WTC11 (cell line): ENCODE data around the gene CAV1. TPM values are rescaled to one million over a fixed set of nuclear protein-coding genes. Genes with fewer than 3 reads are reported as not detected.

Experiments used
- ATAC-seq: fragments of 200-7000 bp; cut with Tn5 transposase; 2 replicates; pipeline ENCODE4 v1.10.0; 2021; ENCODE audit warnings: mild to moderate bottlenecking, moderate library complexity
- CTCF ChIA-PET: fragments of 300-600 bp; sonication (Branson Sonifier 250); formaldehyde crosslinking; loops from one replicate; lab custom pipeline; 2021; ENCODE audit warnings: antibody characterized with exemption; lab: Charles Lee
- POLR2A ChIA-PET: fragments of 350-600 bp; sonication (Branson Sonifier 250); formaldehyde crosslinking; loops from one replicate; lab custom pipeline; 2021; ENCODE audit warnings: antibody characterized with exemption; lab: Charles Lee
- DNase-seq: peaks from one replicate; pipeline ENCODE4 v3.0.0; 2021; ENCODE audit warnings: low spot score
- H3K27ac Mint-ChIP-seq: 2 replicates; pipeline ENCODE4 v1.8.0; 2021; ENCODE audit warnings: mixed read lengths
- H3K27me3 Mint-ChIP-seq: 2 replicates; pipeline ENCODE4 v1.8.0; 2021; ENCODE audit warnings: low read depth, mild to moderate bottlenecking, moderate library complexity, mixed read lengths
- H3K36me3 Mint-ChIP-seq: 2 replicates; pipeline ENCODE4 v1.8.0; 2021; ENCODE audit warnings: mixed read lengths
- H3K4me1 Mint-ChIP-seq: 2 replicates; pipeline ENCODE4 v1.8.0; 2022; ENCODE audit warnings: mixed read lengths
- H3K4me3 Mint-ChIP-seq: 2 replicates; pipeline ENCODE4 v1.8.0; 2021; ENCODE audit warnings: mild to moderate bottlenecking, moderate library complexity, mixed read lengths
- H3K9me3 Mint-ChIP-seq: 2 replicates; pipeline ENCODE4 v1.8.0; 2021; ENCODE audit warnings: mixed read lengths
- ARID4B ChIP-seq: sonication (generic); formaldehyde crosslinking; IDR thresholded peaks from 2 replicates; pipeline ENCODE4 v1.8.0; 2023; ENCODE audit warnings: missing genetic modification reagents, mild to moderate bottlenecking, borderline replicate concordance
- CREB1 ChIP-seq: sonication (generic); formaldehyde crosslinking; IDR thresholded peaks from 2 replicates; pipeline ENCODE4 v1.8.0; 2023; ENCODE audit warnings: mild to moderate bottlenecking, missing genetic modification reagents
- FOXK1 ChIP-seq: sonication (generic); formaldehyde crosslinking; IDR thresholded peaks from 2 replicates; pipeline ENCODE4 v1.8.0; 2022; ENCODE audit warnings: mild to moderate bottlenecking, moderate library complexity, missing genetic modification reagents
- FOXP1 ChIP-seq: sonication (generic); formaldehyde crosslinking; IDR thresholded peaks from 2 replicates; pipeline ENCODE4 v1.8.0; 2022; ENCODE audit warnings: missing genetic modification reagents, mild to moderate bottlenecking, moderate library complexity, borderline replicate concordance
- GRHL2 ChIP-seq: fragments of 250-450 bp; sonication (Bioruptor Pico); IDR thresholded peaks from 2 replicates; pipeline ENCODE4 v1.8.0; 2022; ENCODE audit warnings: mild to moderate bottlenecking, moderate library complexity; ENCODE audit not compliant: insufficient replicate concordance, severe bottlenecking
- HMGA2 ChIP-seq: fragments of 250-450 bp; sonication (Bioruptor Pico); IDR thresholded peaks from 2 replicates; pipeline ENCODE4 v1.4.0; 2021; ENCODE audit warnings: mild to moderate bottlenecking, moderate library complexity
- IRF2 ChIP-seq: sonication (generic); formaldehyde crosslinking; IDR thresholded peaks from 2 replicates; pipeline ENCODE4 v1.8.0; 2022; ENCODE audit warnings: low read depth, missing genetic modification reagents, borderline replicate concordance
- JUN ChIP-seq: sonication (generic); formaldehyde crosslinking; IDR thresholded peaks from 2 replicates; pipeline ENCODE4 v1.8.0; 2023; ENCODE audit warnings: mild to moderate bottlenecking, missing genetic modification reagents
- RELA ChIP-seq: sonication (generic); formaldehyde crosslinking; IDR thresholded peaks from 2 replicates; pipeline ENCODE4 v1.8.1; 2022; ENCODE audit warnings: missing genetic modification reagents, mild to moderate bottlenecking, borderline replicate concordance
- SMAD4 ChIP-seq: sonication (generic); formaldehyde crosslinking; IDR thresholded peaks from 2 replicates; pipeline ENCODE4 v1.8.0; 2022; ENCODE audit warnings: mild to moderate bottlenecking, missing genetic modification reagents
- SP1 ChIP-seq: sonication (generic); formaldehyde crosslinking; conservative IDR thresholded peaks from 2 replicates; pipeline ENCODE4 v1.8.1; 2022; ENCODE audit warnings: missing genetic modification reagents
- ZNF219 ChIP-seq: sonication (generic); formaldehyde crosslinking; IDR thresholded peaks from 2 replicates; pipeline ENCODE4 v1.8.0; 2023; ENCODE audit warnings: missing genetic modification reagents, mild to moderate bottlenecking, borderline replicate concordance
- ZNF423 ChIP-seq: fragments of 250-450 bp; sonication (Bioruptor Pico); IDR thresholded peaks from 2 replicates; pipeline ENCODE4 v2.1.2; 2022; ENCODE audit warnings: mild to moderate bottlenecking, moderate library complexity
- total RNA-seq: library from RNA; stranded (reverse); gene quantifications from 3 replicates; pipeline ENCODE4 v1.2.3, GENCODE V29; 2021
- TF ChIP-seq, protein P1 (sequence below): fragments of 250-450 bp; sonication (Bioruptor Pico); IDR thresholded peaks from 2 replicates; pipeline ENCODE4 v2.1.2; 2022; ENCODE audit warnings: mild to moderate bottlenecking, moderate library complexity
- TF ChIP-seq, protein P2 (sequence below): sonication (generic); formaldehyde crosslinking; IDR thresholded peaks from 2 replicates; pipeline ENCODE4 v1.8.0; 2022; ENCODE audit warnings: missing genetic modification reagents

CAV1 gene
- total RNA-seq, 1 experiment from 2014 or later, result 19.7 TPM

DNA sequence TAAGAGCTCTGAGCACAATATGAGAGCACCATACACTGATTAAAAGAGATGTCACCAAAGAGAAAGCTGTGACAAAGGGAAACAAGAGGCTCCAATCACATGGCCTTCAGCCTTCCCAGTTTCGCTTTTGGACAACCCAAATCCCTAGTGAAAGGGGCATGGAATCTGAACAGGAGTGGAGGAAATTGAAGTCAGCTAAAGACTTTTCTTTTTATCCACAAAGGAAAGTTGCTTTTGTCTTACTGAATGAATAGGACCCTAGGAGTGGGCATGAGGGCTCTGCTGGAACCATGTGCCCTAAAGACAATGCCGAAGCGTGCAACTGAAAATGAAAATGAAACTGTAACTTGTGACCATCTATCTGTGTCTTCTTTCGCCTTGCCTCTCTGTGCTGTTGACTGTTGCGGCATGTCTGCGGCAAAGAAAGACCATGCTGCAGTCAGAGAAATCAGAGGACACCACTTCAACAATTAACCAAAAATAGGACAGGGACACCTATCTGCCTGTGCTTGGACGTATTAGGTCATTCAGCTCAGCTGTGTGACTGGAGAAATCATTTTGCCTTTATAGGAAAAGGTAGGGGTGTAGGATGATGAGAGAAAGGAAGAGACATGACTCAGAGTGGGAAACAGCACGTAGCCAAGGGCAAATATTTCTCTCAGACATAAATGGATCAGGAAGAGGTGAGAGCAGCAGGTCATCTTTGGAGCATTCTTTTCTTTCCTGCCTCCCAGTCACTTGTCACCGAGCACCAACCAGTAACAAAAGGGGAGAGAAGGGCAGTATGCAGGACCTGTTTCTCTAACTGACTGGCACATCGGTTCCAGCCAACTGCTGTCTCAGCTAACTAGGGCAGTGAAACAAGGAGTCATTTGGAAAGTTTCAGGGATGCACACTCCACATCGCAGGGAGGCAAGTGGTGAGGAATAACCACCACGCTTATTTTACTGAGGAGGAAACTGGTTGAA, 13.0 kb upstream of the CAV1 start:
- ATAC-seq, result no peak
- no peak for DNase-seq

DNA sequence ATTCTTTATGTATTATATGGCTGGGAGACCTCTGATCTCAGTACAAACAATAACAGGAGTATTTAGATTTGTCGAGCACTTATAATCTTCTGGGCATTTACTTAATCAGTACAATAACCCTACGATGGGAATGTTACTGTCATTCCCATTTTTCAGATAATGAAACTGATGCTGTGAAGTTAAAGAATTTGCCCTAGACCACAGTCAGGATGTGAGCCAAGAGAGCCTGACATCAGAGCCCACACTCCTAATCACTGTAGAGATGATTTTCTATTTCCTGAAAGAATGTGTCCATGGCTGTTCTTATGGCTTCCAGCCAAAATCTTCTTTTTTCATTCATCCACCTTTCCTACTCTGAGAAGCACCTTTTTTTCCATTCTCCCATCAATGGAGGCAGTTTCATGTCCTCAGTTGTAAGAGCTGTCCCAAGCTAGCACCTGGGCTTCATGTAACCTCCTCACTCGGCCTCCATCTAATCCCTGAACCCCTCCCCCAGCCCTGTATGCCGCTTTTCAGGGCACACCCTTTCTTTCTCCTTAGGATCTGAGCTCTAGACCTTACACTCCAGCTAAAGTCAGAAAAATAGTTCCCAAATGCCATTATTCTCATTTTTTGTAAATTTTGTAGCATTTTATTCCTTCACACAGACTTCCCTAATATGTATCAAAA, 12.2 kb upstream of the CAV1 start:
- no peak for TF ChIP-seq SMAD4 (CRISPR knock-in tag)
- no peak for TF ChIP-seq GRHL2 (CRISPR knock-in tag)
- TF ChIP-seq, protein P1, sequence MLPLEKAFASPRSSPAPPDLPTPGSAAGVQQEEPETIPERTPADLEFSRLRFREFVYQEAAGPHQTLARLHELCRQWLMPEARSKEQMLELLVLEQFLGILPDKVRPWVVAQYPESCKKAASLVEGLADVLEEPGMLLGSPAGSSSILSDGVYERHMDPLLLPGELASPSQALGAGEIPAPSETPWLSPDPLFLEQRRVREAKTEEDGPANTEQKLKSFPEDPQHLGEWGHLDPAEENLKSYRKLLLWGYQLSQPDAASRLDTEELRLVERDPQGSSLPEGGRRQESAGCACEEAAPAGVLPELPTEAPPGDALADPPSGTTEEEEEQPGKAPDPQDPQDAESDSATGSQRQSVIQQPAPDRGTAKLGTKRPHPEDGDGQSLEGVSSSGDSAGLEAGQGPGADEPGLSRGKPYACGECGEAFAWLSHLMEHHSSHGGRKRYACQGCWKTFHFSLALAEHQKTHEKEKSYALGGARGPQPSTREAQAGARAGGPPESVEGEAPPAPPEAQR (CRISPR knock-in tag), result no peak
- no peak for TF ChIP-seq SP1 (CRISPR knock-in tag)
- TF ChIP-seq HMGA2 (CRISPR knock-in tag), result no peak
- Mint-ChIP-seq H3K4me3 (no peak overlapping the region), H3K36me3 (no peaks in the 10 kb centered on the region), H3K9me3 (no peaks in the 10 kb centered on the region), H3K27ac (no peak overlapping the region), H3K4me1 (peaks cover 18% of the 10 kb centered on the region), H3K27me3 (no peaks in the 10 kb centered on the region)
- DNase-seq, result no peak
- ATAC-seq, result no peak
- ChIA-PET POLR2A (no interaction called here), CTCF (interaction anchor here (2.0 kb wide), 1 partner anchor 13 kb away, joined by 9 read pairs; no protein-coding TSS in a partner anchor)

More for the DNA sequence above, 13.0 kb upstream of the CAV1 start:
- CTCF ChIA-PET, result interaction anchor here (2.0 kb wide), 1 partner anchor 14 kb away, joined by 9 read pairs; no protein-coding TSS in a partner anchor
- no peak for TF ChIP-seq ZNF423
- TF ChIP-seq ARID4B (CRISPR knock-in tag), result no peak
- TF ChIP-seq RELA (CRISPR knock-in tag), result no peak
- TF ChIP-seq, all 79 proteins: peak for 0
- Mint-ChIP-seq H3K36me3 (no peaks in the 10 kb centered on the region), H3K9me3 (no peaks in the 10 kb centered on the region), H3K27me3 (no peaks in the 10 kb centered on the region), H3K4me3 (no peak overlapping the region), H3K4me1 (peaks cover 18% of the 10 kb centered on the region), H3K27ac (no peak overlapping the region; the same call in 1 of the 2 replicates)
- POLR2A ChIA-PET, result no interaction called here

DNA sequence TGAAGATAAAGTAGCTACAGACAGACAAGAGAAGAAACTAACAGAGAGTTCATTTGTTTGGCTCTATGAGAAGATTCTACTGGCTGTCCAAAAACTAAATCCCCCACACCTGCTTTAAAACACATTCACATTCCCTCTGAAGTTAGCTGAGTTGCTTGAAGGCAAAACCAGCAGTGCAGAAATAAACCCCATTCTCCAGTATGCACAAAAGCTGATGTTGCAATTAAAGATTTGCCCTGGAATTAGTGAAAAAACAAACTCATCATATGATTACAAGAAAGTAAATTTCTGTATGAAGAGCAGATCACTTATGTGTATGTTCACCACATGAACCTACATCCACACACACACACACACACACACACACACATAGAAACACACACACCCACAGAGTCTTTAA, 9.3 kb upstream of the CAV1 start:
- no peaks in the 10 kb centered on the region for H3K27me3 Mint-ChIP-seq
- ATAC-seq (no peak), DNase-seq (no peak)
- H3K36me3 Mint-ChIP-seq, result no peaks in the 10 kb centered on the region
- H3K4me3 Mint-ChIP-seq, result no peak overlapping the region
- H3K9me3 Mint-ChIP-seq, result no peaks in the 10 kb centered on the region
- ChIA-PET CTCF (interaction anchor here (1.7 kb wide), 1 partner anchor 11 kb away, joined by 9 read pairs; no protein-coding TSS in a partner anchor), POLR2A (no interaction called here)
- H3K27ac Mint-ChIP-seq, result no peak overlapping the region
- peaks cover 18% of the 10 kb centered on the region for H3K4me1 Mint-ChIP-seq
- TF ChIP-seq, protein P2, sequence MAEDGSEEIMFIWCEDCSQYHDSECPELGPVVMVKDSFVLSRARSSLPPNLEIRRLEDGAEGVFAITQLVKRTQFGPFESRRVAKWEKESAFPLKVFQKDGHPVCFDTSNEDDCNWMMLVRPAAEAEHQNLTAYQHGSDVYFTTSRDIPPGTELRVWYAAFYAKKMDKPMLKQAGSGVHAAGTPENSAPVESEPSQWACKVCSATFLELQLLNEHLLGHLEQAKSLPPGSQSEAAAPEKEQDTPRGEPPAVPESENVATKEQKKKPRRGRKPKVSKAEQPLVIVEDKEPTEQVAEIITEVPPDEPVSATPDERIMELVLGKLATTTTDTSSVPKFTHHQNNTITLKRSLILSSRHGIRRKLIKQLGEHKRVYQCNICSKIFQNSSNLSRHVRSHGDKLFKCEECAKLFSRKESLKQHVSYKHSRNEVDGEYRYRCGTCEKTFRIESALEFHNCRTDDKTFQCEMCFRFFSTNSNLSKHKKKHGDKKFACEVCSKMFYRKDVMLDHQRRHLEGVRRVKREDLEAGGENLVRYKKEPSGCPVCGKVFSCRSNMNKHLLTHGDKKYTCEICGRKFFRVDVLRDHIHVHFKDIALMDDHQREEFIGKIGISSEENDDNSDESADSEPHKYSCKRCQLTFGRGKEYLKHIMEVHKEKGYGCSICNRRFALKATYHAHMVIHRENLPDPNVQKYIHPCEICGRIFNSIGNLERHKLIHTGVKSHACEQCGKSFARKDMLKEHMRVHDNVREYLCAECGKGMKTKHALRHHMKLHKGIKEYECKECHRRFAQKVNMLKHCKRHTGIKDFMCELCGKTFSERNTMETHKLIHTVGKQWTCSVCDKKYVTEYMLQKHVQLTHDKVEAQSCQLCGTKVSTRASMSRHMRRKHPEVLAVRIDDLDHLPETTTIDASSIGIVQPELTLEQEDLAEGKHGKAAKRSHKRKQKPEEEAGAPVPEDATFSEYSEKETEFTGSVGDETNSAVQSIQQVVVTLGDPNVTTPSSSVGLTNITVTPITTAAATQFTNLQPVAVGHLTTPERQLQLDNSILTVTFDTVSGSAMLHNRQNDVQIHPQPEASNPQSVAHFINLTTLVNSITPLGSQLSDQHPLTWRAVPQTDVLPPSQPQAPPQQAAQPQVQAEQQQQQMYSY (CRISPR knock-in tag), result no peak
- TF ChIP-seq ZNF219 (CRISPR knock-in tag), result no peak
- TF ChIP-seq CREB1 (CRISPR knock-in tag), result no peak
- no peak for TF ChIP-seq JUN (CRISPR knock-in tag)
- TF ChIP-seq ARID4B (CRISPR knock-in tag), result no peak
- TF ChIP-seq FOXP1 (CRISPR knock-in tag), result no peak
- TF ChIP-seq IRF2 (CRISPR knock-in tag), result no peak
- no peak for TF ChIP-seq FOXK1 (CRISPR knock-in tag)
